ENCODE measurements around the gene KIR3DL1. TPM values are rescaled to one million over a fixed set of nuclear protein-coding genes. Genes with fewer than 3 reads are reported as not detected.

The KIR3DL1 gene
- total and polyA plus RNA-seq, 2 of the 13 experiments (the other 11 are each of a cell fraction or from before 2014, with no cell fraction given), result not detected

- ATAC-seq (no peak), DNase-seq (ENCODE audit: low spot score) (no peak), FAIRE-seq (no peak)
- H3K79me2 ChIP-seq (ENCODE audit: insufficient read depth, low read length), result no peaks in the 10 kb centered on the region
- H3K4me1 ChIP-seq (ENCODE audit: insufficient read depth, low read length), result no peaks in the 10 kb centered on the region
- BruUV-seq (replicated peaks), result no TSS peak
- H3K27ac ChIP-seq (ENCODE audit: extremely low read length, insufficient read depth, low read length), result no peak overlapping the region
- CTCF ChIA-PET (ENCODE audit: low intra/inter-chr PET ratio, low total read pairs), result no interaction called here
- in situ Hi-C loops (cut with HindIII; ENCODE audit: extremely low pct_ligation_motif_present, low pct_unique_long_range_greater_than_20kb) (no loop called here), intact Hi-C loops (cut with micrococcal nuclease; ENCODE audit: unreplicated experiment) (no loop called here)
- no peak overlapping the region for H3K4me2 ChIP-seq (ENCODE audit: low read depth, low read length)
- H2AFZ ChIP-seq (ENCODE audit: low read length), result no peak overlapping the region
- no peak overlapping the region for H3K9ac ChIP-seq (ENCODE audit: insufficient read depth, low read depth, low read length)
- H3K4me3 ChIP-seq (replicated peaks in 1 of 3; ENCODE audit: insufficient read depth in 1 of 3, low read depth in 2 of 3, low read length in 3 of 3), result no peak overlapping the region
- POLR2A ChIA-PET, result no interaction called here
- TF ChIP-seq NFE2 (CRISPR knock-in tag; IDR thresholded peaks at IDR 0.05) (no peak), ZSCAN29 (CRISPR knock-in tag; conservative IDR thresholded peaks at IDR 0.05) (no peak), ZSCAN12 (CRISPR knock-in tag; IDR thresholded peaks at IDR 0.05) (no peak), BCL6 (CRISPR knock-in tag; IDR thresholded peaks at IDR 0.05) (no peak), MBNL3 (CRISPR knock-in tag; conservative IDR thresholded peaks at IDR 0.05) (no peak), IRX3 (CRISPR knock-in tag; IDR thresholded peaks at IDR 0.05; ENCODE audit: borderline replicate concordance, low read depth) (no peak), FOXA3 (CRISPR knock-in tag; IDR thresholded peaks at IDR 0.05) (no peak), GPBP1L1 (CRISPR knock-in tag; IDR thresholded peaks at IDR 0.05) (no peak), ASH2L (IDR thresholded peaks at IDR 0.05; ENCODE audit: insufficient read length, low read depth, low read length) (no peak), TOPORS (CRISPR knock-in tag; IDR thresholded peaks at IDR 0.05) (no peak), HNF4A (CRISPR knock-in tag; IDR thresholded peaks at IDR 0.05) (no peak), ZNF12 (CRISPR knock-in tag; IDR thresholded peaks at IDR 0.05) (no peak), ZNF501 (CRISPR knock-in tag; IDR thresholded peaks at IDR 0.05) (no peak), ZNF572 (CRISPR knock-in tag; IDR thresholded peaks at IDR 0.05) (no peak)
- TF ChIP-seq, protein P1, sequence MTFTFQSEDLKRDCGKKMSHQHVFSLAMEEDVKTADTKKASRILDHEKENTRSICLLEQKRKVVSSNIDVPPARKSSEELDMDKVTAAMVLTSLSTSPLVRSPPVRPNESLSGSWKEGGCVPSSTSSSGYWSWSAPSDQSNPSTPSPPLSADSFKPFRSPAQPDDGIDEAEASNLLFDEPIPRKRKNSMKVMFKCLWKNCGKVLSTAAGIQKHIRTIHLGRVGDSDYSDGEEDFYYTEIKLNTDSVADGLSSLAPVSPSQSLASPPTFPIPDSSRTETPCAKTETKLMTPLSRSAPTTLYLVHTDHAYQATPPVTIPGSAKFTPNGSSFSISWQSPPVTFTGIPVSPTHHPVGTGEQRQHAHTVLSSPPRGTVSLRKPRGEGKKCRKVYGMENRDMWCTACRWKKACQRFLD (CRISPR knock-in tag; IDR thresholded peaks at IDR 0.05; ENCODE audit: borderline replicate concordance), result no peak
- no peaks in the 10 kb centered on the region for H3K9me3 ChIP-seq (ENCODE audit: low read length)
- no peaks in the 10 kb centered on the region for H3K36me3 ChIP-seq (replicated peaks in 1 of 2; ENCODE audit: control insufficient read depth in 1 of 2, insufficient read depth in 2 of 2, low read length in 2 of 2)
- H4K20me1 ChIP-seq (ENCODE audit: insufficient read depth, low read length), result no peaks in the 10 kb centered on the region
- whole genome bisulfite sequencing (ENCODE audit: low lambda C conversion rate), result 1% methylated on average over 3 of the region's 3 CpGs
- H3K27me3 ChIP-seq (ENCODE audit: control insufficient read depth in 1 of 2, insufficient read depth in 2 of 2, low read length in 2 of 2), result peaks cover 4 to 8% of the 10 kb centered on the region in 2 experiments; a peak in 3 of 5 replicates
Observed at GRCh38 chr19:54877471-54877870, 61.2 kb downstream of the KIR3DL1 start.

Small RNA genes within 50 kb of the gene (small RNA-seq; reads per million reads assigned to genes)
- gene KIR3DP1 (ENCODE audit: insufficient read depth in 2 of 3, insufficient read length in 3 of 3, low read depth in 2 of 3, low replicate concordance in 1 of 3), result 0 reads per million in 3 experiments
- 0.41 to 42.5 (median 20.5) reads per million in 3 experiments for gene RNU6-222P (ENCODE audit: insufficient read depth in 2 of 3, insufficient read length in 3 of 3, low read depth in 2 of 3, low replicate concordance in 1 of 3)

Other genes with a start within 250 kb of the KIR3DL1 start
- gene LILRA2, start 242.7 kb upstream of the KIR3DL1 start, total RNA-seq (2016; rRNA removed; fragmentation: Illumina TruSeq; extraction: Trizol), result not detected in 2 replicates
- gene LILRA2, start 242.7 kb upstream of the KIR3DL1 start, polyA plus RNA-seq (2011; rRNA removed), result 0.53 and 1.1 TPM in 2 replicates
- not detected in 2 replicates for gene LILRA1, start 222.8 kb upstream of the KIR3DL1 start, total RNA-seq (2016; rRNA removed; fragmentation: Illumina TruSeq; extraction: Trizol)
- not detected in 2 replicates for gene LILRA1, start 222.8 kb upstream of the KIR3DL1 start, polyA plus RNA-seq (2011; rRNA removed)
- gene LILRB1, start 186.0 kb upstream of the KIR3DL1 start, total RNA-seq (2016; rRNA removed; fragmentation: Illumina TruSeq; extraction: Trizol), result not detected in 2 replicates
- gene LILRB1, start 186.0 kb upstream of the KIR3DL1 start, polyA plus RNA-seq (2011; rRNA removed), result not detected in 2 replicates
- not detected in 2 replicates for gene LILRB4, start 153.5 kb upstream of the KIR3DL1 start, total RNA-seq (2016; rRNA removed; fragmentation: Illumina TruSeq; extraction: Trizol)
- gene LILRB4, start 153.5 kb upstream of the KIR3DL1 start, polyA plus RNA-seq (2011; rRNA removed), result not detected in 2 replicates
- not detected in 2 replicates for gene KIR3DL3, start 92.0 kb upstream of the KIR3DL1 start, total RNA-seq (2016; rRNA removed; fragmentation: Illumina TruSeq; extraction: Trizol)
- gene KIR3DL3, start 92.0 kb upstream of the KIR3DL1 start, polyA plus RNA-seq (2011; rRNA removed), result not detected in 2 replicates
- not detected in 2 replicates for gene KIR2DL3, start 78.0 kb upstream of the KIR3DL1 start, total RNA-seq (2016; rRNA removed; fragmentation: Illumina TruSeq; extraction: Trizol)
- gene KIR2DL3, start 78.0 kb upstream of the KIR3DL1 start, polyA plus RNA-seq (2011; rRNA removed), result not detected in 2 replicates
- not detected in 2 replicates for gene KIR2DL1, start 46.7 kb upstream of the KIR3DL1 start, total RNA-seq (2016; rRNA removed; fragmentation: Illumina TruSeq; extraction: Trizol)
- gene KIR2DL1, start 46.7 kb upstream of the KIR3DL1 start, polyA plus RNA-seq (2011; rRNA removed), result not detected in 2 replicates
- gene KIR2DL4, start 12.9 kb upstream of the KIR3DL1 start, total RNA-seq (2016; rRNA removed; fragmentation: Illumina TruSeq; extraction: Trizol), result not detected in 2 replicates
- not detected in 2 replicates for gene KIR2DL4, start 12.9 kb upstream of the KIR3DL1 start, polyA plus RNA-seq (2011; rRNA removed)
- not detected in 2 replicates for gene KIR2DS4, start 16.2 kb downstream of the KIR3DL1 start, total RNA-seq (2016; rRNA removed; fragmentation: Illumina TruSeq; extraction: Trizol)
- not detected in 2 replicates for gene KIR2DS4, start 16.2 kb downstream of the KIR3DL1 start, polyA plus RNA-seq (2011; rRNA removed)
- gene KIR3DL2, start 34.0 kb downstream of the KIR3DL1 start, total RNA-seq (2016; rRNA removed; fragmentation: Illumina TruSeq; extraction: Trizol), result not detected in 2 replicates
- not detected in 2 replicates for gene KIR3DL2, start 34.0 kb downstream of the KIR3DL1 start, polyA plus RNA-seq (2011; rRNA removed)
- not detected in 2 replicates for gene FCAR, start 57.8 kb downstream of the KIR3DL1 start, total RNA-seq (2016; rRNA removed; fragmentation: Illumina TruSeq; extraction: Trizol)
- not detected in 2 replicates for gene FCAR, start 57.8 kb downstream of the KIR3DL1 start, polyA plus RNA-seq (2011; rRNA removed)
- gene NCR1, start 89.7 kb downstream of the KIR3DL1 start, total RNA-seq (2016; rRNA removed; fragmentation: Illumina TruSeq; extraction: Trizol), result not detected in 2 replicates
- gene NCR1, start 89.7 kb downstream of the KIR3DL1 start, polyA plus RNA-seq (2011; rRNA removed), result not detected in 2 replicates
- gene NLRP7, start 131.1 kb downstream of the KIR3DL1 start, total RNA-seq (2016; rRNA removed; fragmentation: Illumina TruSeq; extraction: Trizol), result not detected in 2 replicates
- not detected in 2 replicates for gene NLRP7, start 131.1 kb downstream of the KIR3DL1 start, polyA plus RNA-seq (2011; rRNA removed)
- gene NLRP2, start 149.9 kb downstream of the KIR3DL1 start, total RNA-seq (2016; rRNA removed; fragmentation: Illumina TruSeq; extraction: Trizol), result not detected in 2 replicates
- gene NLRP2, start 149.9 kb downstream of the KIR3DL1 start, polyA plus RNA-seq (2011; rRNA removed), result not detected in 2 replicates
- not detected in 2 replicates for gene GP6, start 221.8 kb downstream of the KIR3DL1 start, total RNA-seq (2016; rRNA removed; fragmentation: Illumina TruSeq; extraction: Trizol)
- gene GP6, start 221.8 kb downstream of the KIR3DL1 start, polyA plus RNA-seq (2011; rRNA removed), result 0.05 and 0.08 TPM in 2 replicates
- 19.1 and 21.5 TPM in 2 replicates for gene RDH13, start 246.7 kb downstream of the KIR3DL1 start, total RNA-seq (2016; rRNA removed; fragmentation: Illumina TruSeq; extraction: Trizol)
- 13.4 and 16.6 TPM in 2 replicates for gene RDH13, start 246.7 kb downstream of the KIR3DL1 start, polyA plus RNA-seq (2011; rRNA removed)

Measured in HepG2 (cell line).